Neuron (in vitro differentiated cells): ENCODE data around the gene GLT8D2.
A peak's percentile ranks its signal among the peaks of the same experiment; 100 is the strongest.

Source experiments
- H2AFZ ChIP-seq: one replicate; pipeline ENCODE4 v1.6.1; 2013; ENCODE audit warnings: low read depth, mild to moderate bottlenecking, inconsistent platforms, low read length, moderate library complexity
- H3K27me3 ChIP-seq: one replicate; pipeline ENCODE4 v1.6.1; 2013; ENCODE audit warnings: low read length; ENCODE audit not compliant: insufficient read depth
- H3K36me3 ChIP-seq: one replicate; pipeline ENCODE4 v1.6.1; 2013; ENCODE audit warnings: low read length; ENCODE audit not compliant: insufficient read depth
- H3K4me1 ChIP-seq: one replicate; pipeline ENCODE4 v1.6.1; 2013; ENCODE audit warnings: low read length; ENCODE audit not compliant: insufficient read depth
- H3K4me3 ChIP-seq: 2 replicates; pipeline ENCODE4 v1.5.1; 2013; ENCODE audit warnings: mild to moderate bottlenecking, low read length, moderate library complexity
- H3K9me3 ChIP-seq: one replicate; pipeline ENCODE4 v1.6.1; 2013; ENCODE audit warnings: low read length

GLT8D2 gene

GRCh38 chr12:104063712-104064030 is 13.7 kb upstream of the GLT8D2 start:
- H3K36me3 ChIP-seq, result peaks cover 7% of the 10 kb centered on the region
- H3K9me3 ChIP-seq, result no peaks in the 10 kb centered on the region
- peak overlapping the region; percentile 97 for H3K4me3 ChIP-seq
- H3K4me1 ChIP-seq, result peaks cover 12% of the 10 kb centered on the region
- H3K27me3 ChIP-seq, result no peaks in the 10 kb centered on the region
- peak overlapping the region; percentile 99 for H2AFZ ChIP-seq

DNA sequence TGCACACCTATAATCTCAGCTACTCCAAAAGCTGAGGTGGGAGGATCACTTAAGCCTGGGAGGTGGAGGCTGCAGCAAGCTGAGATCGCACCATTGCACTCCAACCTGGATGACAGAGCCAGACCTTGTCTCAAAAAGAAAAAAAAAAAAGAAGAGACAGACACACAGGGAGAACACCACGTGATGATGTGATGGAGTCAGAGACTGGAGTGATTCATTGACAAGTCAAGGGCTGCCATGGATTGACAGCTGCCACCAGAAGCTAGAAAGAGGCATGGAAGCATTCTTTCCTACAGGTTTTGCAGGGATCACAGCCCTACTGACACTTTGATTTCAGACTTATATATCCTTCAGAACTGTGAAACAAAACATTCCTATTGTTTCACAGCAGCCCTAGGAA is 10.8 kb upstream of the GLT8D2 start:
- Histone ChIP-seq H3K27me3 (no peaks in the 10 kb centered on the region), H3K9me3 (no peaks in the 10 kb centered on the region)

DNA sequence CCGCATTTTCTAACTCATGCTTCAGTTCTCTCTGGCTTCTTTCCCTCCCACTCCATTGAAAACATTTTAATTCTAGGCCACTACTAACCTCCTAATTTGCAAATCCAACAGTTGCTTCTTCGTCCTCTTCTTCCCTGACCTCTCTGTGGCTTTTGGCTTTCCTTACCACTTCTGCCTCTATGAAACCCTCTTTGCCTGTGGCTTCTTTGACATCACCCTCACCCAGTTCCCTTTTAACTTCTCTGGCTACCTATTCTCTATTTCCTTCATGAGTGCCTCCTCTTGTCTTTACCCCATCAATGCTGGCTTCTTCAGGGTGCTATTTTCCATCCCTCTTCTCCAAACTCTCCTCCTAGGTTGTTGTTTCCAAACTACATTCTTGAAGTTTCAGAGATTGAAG is 10.0 kb upstream of the GLT8D2 start:
- Histone ChIP-seq H3K4me3 (no peak overlapping the region), H3K4me1 (peaks cover 4% of the 10 kb centered on the region), H2AFZ (no peak overlapping the region), H3K36me3 (no peaks in the 10 kb centered on the region), H3K9me3 (no peaks in the 10 kb centered on the region), H3K27me3 (no peaks in the 10 kb centered on the region)

More for the DNA sequence above, 10.8 kb upstream of the GLT8D2 start:
- no peak overlapping the region for H3K4me3 ChIP-seq
- H3K4me1 ChIP-seq, result peaks cover 8% of the 10 kb centered on the region
- no peak overlapping the region for H2AFZ ChIP-seq
- no peaks in the 10 kb centered on the region for H3K36me3 ChIP-seq

- Histone ChIP-seq H3K4me3 (no peak overlapping the region), H3K36me3 (no peaks in the 10 kb centered on the region), H3K27me3 (no peaks in the 10 kb centered on the region), H3K9me3 (no peaks in the 10 kb centered on the region), H3K4me1 (peaks cover under 1% of the 10 kb centered on the region), H2AFZ (no peak overlapping the region)
These were observed 8.8 kb upstream of the GLT8D2 start for GRCh38 chr12:104058802-104059201.

- H3K36me3 ChIP-seq, result no peaks in the 10 kb centered on the region
These were observed 7.8 kb upstream of the GLT8D2 start for GRCh38 chr12:104057771-104058197.

GRCh38 chr12:104056419-104056972 is 6.5 kb upstream of the GLT8D2 start:
- no peaks in the 10 kb centered on the region for H3K4me1 ChIP-seq
- H3K4me3 ChIP-seq, result no peak overlapping the region
- H3K27me3 ChIP-seq, result peaks cover 3% of the 10 kb centered on the region
- no peak overlapping the region for H2AFZ ChIP-seq
- no peaks in the 10 kb centered on the region for H3K36me3 ChIP-seq
- no peaks in the 10 kb centered on the region for H3K9me3 ChIP-seq

More at GRCh38 chr12:104057771-104058197, 7.8 kb upstream of the GLT8D2 start:
- Histone ChIP-seq H3K4me3 (no peak overlapping the region), H3K9me3 (no peaks in the 10 kb centered on the region), H3K27me3 (peaks cover 3% of the 10 kb centered on the region), H2AFZ (no peak overlapping the region), H3K4me1 (no peaks in the 10 kb centered on the region)

GRCh38 chr12:104055686-104056388 is 5.8 kb upstream of the GLT8D2 start:
- no peak overlapping the region for H2AFZ ChIP-seq
- no peak overlapping the region for H3K4me3 ChIP-seq
- H3K36me3 ChIP-seq, result no peaks in the 10 kb centered on the region
- peaks cover 3% of the 10 kb centered on the region for H3K27me3 ChIP-seq
- no peaks in the 10 kb centered on the region for H3K9me3 ChIP-seq
- H3K4me1 ChIP-seq, result no peaks in the 10 kb centered on the region

DNA sequence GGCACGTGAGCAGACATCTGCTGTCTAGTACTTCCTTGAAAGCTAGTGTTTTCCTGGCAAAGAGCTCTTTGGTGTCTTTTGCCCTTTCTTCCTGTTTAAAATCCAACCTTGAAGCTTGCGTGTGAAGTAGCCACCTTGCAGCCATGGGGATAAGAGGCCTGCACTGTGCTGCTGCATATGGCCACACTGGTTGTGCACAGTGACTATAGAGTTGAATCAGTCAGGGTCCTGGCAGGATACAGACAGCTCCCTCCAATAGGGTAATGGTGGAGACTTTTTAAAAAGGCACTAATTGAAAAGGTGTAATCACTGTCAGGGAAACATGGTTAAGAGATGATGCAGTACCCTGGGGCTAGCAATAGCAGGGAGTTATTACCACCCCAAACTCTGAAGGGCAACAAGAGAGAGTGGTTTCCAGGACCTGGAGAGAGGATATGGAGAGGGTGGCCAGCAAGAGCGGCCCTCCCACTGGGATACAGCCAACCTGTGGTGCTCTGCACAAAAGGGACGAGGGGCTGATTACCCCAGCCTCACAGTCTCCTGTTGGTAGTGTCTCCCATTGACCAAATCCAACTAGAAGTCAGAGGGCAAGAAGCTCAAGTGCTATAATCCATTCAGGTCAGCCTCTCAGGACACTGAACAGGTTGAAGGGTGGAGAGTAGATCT is 4.8 kb upstream of the GLT8D2 start:
- Histone ChIP-seq H3K27me3 (peaks cover 11% of the 10 kb centered on the region), H3K4me1 (peaks cover 7% of the 10 kb centered on the region), H3K9me3 (no peaks in the 10 kb centered on the region), H3K36me3 (no peaks in the 10 kb centered on the region), H3K4me3 (no peak overlapping the region), H2AFZ (no peak overlapping the region)

DNA sequence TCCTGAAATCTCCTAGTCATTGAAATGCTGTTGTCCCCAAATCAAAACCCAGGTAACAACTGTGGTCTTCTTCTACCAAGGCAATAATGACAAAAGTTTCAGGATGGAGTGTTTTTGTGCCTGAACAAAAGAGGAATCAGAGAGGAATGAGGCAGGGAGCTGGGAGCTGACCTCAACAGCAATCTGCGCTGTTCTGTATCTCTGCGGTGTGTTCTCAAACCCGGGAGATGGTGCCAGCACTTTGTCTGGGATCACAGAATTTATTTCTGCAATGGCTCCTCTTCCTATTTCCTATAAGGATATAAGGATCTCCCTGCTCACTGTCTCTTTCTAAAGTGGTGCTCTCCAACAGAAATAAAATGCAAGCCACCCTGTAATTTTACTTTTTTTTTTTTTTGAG is 449 bp upstream of the GLT8D2 start:
- no peaks in the 10 kb centered on the region for H3K36me3 ChIP-seq
- no peaks in the 10 kb centered on the region for H3K9me3 ChIP-seq
- H3K4me3 ChIP-seq, result peak overlapping the region; percentile 35
- H3K4me1 ChIP-seq, result peaks cover 13% of the 10 kb centered on the region
- peaks cover 24% of the 10 kb centered on the region for H3K27me3 ChIP-seq
- H2AFZ ChIP-seq, result peak overlapping the region; percentile 95

DNA sequence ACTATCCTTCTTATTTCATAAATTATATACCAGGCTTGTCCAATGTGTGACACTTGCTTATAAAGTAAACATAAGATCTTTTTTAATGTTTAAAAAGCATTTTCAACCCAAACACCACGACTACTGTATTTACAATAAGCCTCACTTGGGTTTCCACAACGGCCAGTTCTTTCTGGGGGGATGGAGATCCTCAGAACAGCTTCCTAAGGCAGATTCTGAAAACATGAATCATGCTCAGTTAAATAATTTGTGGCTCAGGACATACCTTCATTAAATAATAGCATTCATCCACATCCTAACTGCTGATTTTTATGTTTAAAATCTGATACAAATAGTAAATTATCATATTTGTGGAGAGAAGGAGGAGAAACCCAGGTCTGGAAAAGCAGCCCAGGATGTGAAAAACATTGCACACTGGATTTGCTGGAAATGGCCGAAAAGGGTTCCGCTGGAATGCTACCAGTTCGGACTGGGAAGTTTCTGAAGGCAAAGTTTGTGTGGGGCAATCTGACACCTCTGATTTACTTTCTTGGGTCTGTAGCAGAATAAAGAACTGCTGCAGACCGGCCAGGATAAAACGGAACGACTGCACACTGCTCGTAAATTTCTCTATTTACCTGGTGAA is 597 bp downstream of the GLT8D2 start:
- peaks cover 13% of the 10 kb centered on the region for H3K4me1 ChIP-seq
- peaks cover 24% of the 10 kb centered on the region for H3K27me3 ChIP-seq
- no peaks in the 10 kb centered on the region for H3K36me3 ChIP-seq
- peak overlapping the region; percentile 35 for H3K4me3 ChIP-seq
- no peaks in the 10 kb centered on the region for H3K9me3 ChIP-seq
- peak overlapping the region; percentile 95 for H2AFZ ChIP-seq

DNA sequence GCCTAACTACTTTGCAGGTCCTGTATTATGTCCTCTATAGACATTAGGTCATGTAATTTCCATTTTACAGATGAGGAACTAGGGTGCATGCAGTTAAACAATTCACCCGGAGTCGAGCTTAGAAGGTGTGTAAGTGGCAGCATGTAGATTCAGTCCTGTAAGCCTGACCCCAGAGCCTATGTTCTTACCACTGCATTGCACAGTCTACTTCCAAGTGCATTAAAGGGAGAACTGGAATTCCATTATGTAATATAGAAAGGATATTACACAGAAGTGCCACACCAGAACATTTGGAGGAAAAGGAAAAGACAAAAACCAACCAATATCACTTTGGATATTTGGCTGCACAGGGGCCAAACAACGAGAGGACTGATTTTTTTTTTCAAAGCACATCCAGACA is 1.2 kb downstream of the GLT8D2 start:
- no peak overlapping the region for H3K4me3 ChIP-seq
- H3K9me3 ChIP-seq, result no peaks in the 10 kb centered on the region
- peaks cover 24% of the 10 kb centered on the region for H3K27me3 ChIP-seq
- no peaks in the 10 kb centered on the region for H3K36me3 ChIP-seq
- H2AFZ ChIP-seq, result no peak overlapping the region
- peaks cover 13% of the 10 kb centered on the region for H3K4me1 ChIP-seq

GRCh38 chr12:104048162-104048561 is 1.8 kb downstream of the GLT8D2 start:
- no peak overlapping the region for H3K4me3 ChIP-seq
- H3K9me3 ChIP-seq, result no peaks in the 10 kb centered on the region
- no peak overlapping the region for H2AFZ ChIP-seq
- H3K4me1 ChIP-seq, result peaks cover 13% of the 10 kb centered on the region
- peaks cover 24% of the 10 kb centered on the region for H3K27me3 ChIP-seq
- H3K36me3 ChIP-seq, result no peaks in the 10 kb centered on the region

DNA sequence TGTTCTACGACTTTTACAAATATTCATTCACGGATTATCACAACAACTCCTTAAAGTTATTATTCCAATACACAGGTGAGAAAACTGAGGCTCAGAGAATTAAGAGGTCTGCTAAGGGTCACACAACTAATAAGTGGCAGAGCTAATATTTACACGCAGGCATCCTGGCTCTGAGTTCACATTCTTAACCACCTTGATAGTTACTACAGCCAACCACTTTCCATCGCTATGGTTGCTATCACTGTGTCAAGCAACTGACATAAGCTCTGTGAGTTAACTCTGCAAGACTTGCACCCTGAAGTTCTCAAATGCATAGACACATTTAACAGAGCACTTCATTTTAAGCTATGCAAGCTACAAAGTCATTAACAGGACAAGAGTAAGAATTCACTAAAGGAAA is 3.7 kb downstream of the GLT8D2 start:
- H3K9me3 ChIP-seq, result peaks cover 2% of the 10 kb centered on the region

More for the DNA sequence above, 3.7 kb downstream of the GLT8D2 start:
- H3K4me3 ChIP-seq, result no peak overlapping the region
- H3K36me3 ChIP-seq, result no peaks in the 10 kb centered on the region
- H3K4me1 ChIP-seq, result peaks cover 13% of the 10 kb centered on the region
- H3K27me3 ChIP-seq, result peaks cover 21% of the 10 kb centered on the region
- no peak overlapping the region for H2AFZ ChIP-seq
